ENCODE data around the gene ADGRA1.

DNA sequence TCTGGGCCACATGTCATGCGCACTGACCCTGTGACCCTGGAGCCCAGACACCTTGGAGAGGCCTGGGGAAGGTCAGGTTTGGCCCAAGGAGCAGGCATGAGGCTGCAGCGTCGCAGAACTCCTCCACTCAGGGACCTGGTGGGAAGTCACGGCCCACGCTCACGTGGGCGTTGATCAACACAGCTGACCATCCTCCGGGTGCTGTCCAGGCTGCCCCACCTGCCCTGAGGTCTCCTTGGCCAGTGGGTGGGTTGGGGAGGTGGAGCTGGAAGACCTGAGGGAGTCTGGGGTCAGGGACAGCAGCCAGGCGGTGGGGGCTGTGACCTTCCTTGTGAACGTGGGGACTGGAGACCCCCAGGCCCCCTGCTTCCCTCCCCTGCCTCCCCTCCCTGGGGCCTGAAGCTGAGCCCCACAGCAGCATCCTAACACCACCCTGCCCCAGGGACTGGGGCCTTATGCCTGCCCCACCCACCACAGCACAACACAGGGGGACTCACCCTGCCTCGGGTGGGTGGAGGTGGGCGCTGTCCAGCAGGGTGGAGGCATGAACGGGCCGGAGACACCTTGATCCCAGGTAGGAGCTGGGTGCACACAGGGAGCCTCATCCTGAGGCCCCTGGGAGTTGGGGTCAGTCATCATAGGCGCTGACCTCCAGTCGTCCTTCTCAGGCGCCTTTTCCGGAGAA lies 44.0 kb upstream of the ADGRA1 start:
- TF ChIP-seq EZH2phosphoT487 (IDR thresholded peaks at IDR 0.05; ENCODE audit: insufficient read depth, low read depth) (no peak), EZH2 (IDR thresholded peaks at IDR 0.05; ENCODE audit: insufficient read depth, poor library complexity, severe bottlenecking) (no peak)
